Large intestine (tissue), 3 donors: ENCODE results near the gene SMYD5. TPM values are rescaled to one million over a fixed set of nuclear protein-coding genes. Genes with fewer than 3 reads are reported as not detected.
A peak's percentile ranks its signal among the peaks of the same experiment; 100 is the strongest.

Experiments used
- DNase-seq, 2 donors: peaks; one replicate each; pipeline versions ENCODE4 v3.0.0 to v3.0.0-alpha.2; 2013
- H3K27ac ChIP-seq: one replicate; pipeline ENCODE4 v1.5.1; 2013; ENCODE audit warnings: low read length
- H3K27me3 ChIP-seq: 2 replicates; pipeline ENCODE4 v1.6.1; 2013; ENCODE audit warnings: low read length; ENCODE audit not compliant: control insufficient read depth, insufficient read depth
- H3K36me3 ChIP-seq: 2 replicates; pipeline ENCODE4 v1.6.1; 2013; ENCODE audit warnings: low read length; ENCODE audit not compliant: control insufficient read depth, insufficient read depth
- H3K4me1 ChIP-seq: one replicate; pipeline ENCODE4 v1.6.1; 2013; ENCODE audit warnings: low read length; ENCODE audit not compliant: control insufficient read depth, insufficient read depth
- H3K4me3 ChIP-seq: one replicate; pipeline ENCODE4 v1.5.1; 2013; ENCODE audit warnings: low read length
- H3K9me3 ChIP-seq: one replicate; pipeline ENCODE4 v1.6.1; 2013; ENCODE audit warnings: mild to moderate bottlenecking, low read depth, low read length, moderate library complexity; ENCODE audit not compliant: control insufficient read depth
- WGBS: methylation state at CpG from one replicate; pipeline ENCODE4 v1.1.5; 2013; ENCODE audit warnings: low lambda C conversion rate; ENCODE audit not compliant: insufficient coverage; 5-methylcytosine and 5-hydroxymethylcytosine counted together
- polyA plus RNA-seq: library from polyadenylated mRNA; unstranded; fragments of 120-200 nt; gene quantifications from one replicate; pipeline ENCODE4 v1.2.1, GENCODE V29; 2013

Gene SMYD5
- polyA plus RNA-seq, 1 donor: 24.5 TPM

DNA sequence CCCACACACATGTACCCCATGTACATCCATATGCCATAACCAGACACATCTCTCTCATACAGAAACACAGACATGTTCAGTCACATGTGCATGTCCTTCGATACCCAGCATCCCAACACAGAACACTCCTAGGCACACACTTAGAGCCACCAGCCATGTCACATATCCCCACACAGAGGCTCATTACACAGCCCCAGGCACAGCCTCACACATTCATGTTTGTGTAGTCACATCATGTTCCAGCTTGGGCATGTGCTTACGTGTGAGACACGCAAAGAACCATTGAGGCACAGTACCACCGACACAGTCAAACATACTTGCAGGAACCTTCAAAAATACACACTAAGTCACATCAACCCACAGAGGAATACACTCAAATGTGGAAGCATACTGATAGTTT lies 53.0 kb downstream of the SMYD5 start:
- no peak overlapping the region for H3K27ac ChIP-seq
- DNase-seq: no peak
- no CpG with 5 or more reads among the region's 4 CpGs for WGBS
- H3K36me3 ChIP-seq: no peaks in the 10 kb centered on the region
- H3K27me3 ChIP-seq: peaks cover 33% of the 10 kb centered on the region
- peaks cover 8% of the 10 kb centered on the region for H3K9me3 ChIP-seq
- H3K4me3 ChIP-seq: no peak overlapping the region
- peaks cover 7% of the 10 kb centered on the region for H3K4me1 ChIP-seq

DNA sequence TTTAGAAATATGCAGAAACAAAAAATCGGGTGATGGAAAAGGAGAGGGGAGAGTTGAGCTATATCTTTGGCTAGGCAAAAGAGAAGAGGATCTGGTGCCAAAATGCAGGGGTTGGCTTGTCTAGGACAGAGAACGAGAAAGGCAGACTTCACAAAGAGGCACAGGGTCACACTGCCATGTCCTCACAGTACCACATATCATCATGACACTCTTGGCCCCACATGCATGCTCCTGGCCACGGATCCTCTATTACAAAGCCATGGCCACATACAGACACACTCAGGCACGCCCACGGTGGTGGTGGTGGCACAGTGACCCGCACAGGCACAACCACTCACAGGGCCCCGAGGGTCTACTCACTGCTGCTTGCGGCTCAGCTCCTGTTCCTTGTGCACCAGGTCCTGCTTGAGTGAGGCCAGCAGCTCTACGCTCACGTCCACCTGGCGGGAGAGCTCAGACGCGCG lies 54.4 kb downstream of the SMYD5 start:
- Histone ChIP-seq H3K4me3 (peak overlapping the region; percentile 10), H3K9me3 (peaks cover 8% of the 10 kb centered on the region), H3K36me3 (no peaks in the 10 kb centered on the region), H3K4me1 (peaks cover 7% of the 10 kb centered on the region), H3K27ac (no peak overlapping the region), H3K27me3 (peaks cover 33% of the 10 kb centered on the region)
- WGBS: 72% methylated on average over 2 of the region's 14 CpGs
- DNase-seq: no peak

GRCh38 chr2:73268830-73269685 lies 55.0 kb downstream of the SMYD5 start:
- H3K27ac ChIP-seq: no peak overlapping the region
- H3K36me3 ChIP-seq: no peaks in the 10 kb centered on the region
- H3K4me1 ChIP-seq: peaks cover 7% of the 10 kb centered on the region
- peaks cover 33% of the 10 kb centered on the region for H3K27me3 ChIP-seq
- peak; percentile 58 to 70 for DNase-seq
- no CpG with 5 or more reads among the region's 113 CpGs for WGBS
- peak overlapping the region; percentile 10 for H3K4me3 ChIP-seq
- H3K9me3 ChIP-seq: peaks cover 8% of the 10 kb centered on the region

GRCh38 chr2:73269686-73270465 lies 55.8 kb downstream of the SMYD5 start:
- H3K4me3 ChIP-seq: peak overlapping the region; percentile 18

DNA sequence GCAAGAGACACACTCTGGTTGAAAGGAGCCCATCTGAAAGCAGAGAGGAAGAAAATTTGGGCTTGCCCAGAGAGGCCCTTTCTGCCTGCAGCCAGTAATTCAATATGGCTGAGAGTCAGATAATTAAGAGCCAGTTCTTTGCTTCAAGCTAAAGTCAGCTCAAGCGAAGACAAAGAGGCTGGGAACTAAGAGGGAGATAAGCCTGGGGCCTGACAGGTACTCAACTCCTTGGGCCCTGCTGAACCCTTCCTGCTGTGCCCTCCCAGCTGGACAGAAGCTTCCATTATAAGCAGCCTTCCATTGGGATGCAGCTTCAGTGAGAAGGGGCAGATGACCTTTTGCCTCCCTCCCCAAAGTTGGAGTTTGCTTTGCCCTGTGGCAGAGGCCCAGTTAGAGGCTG lies 58.2 kb downstream of the SMYD5 start:
- WGBS: no CpG with 5 or more reads among the region's 1 CpG
- Histone ChIP-seq H3K4me3 (no peak overlapping the region), H3K36me3 (no peaks in the 10 kb centered on the region), H3K27me3 (peaks cover 30% of the 10 kb centered on the region), H3K9me3 (peaks cover 5% of the 10 kb centered on the region), H3K4me1 (peaks cover 7% of the 10 kb centered on the region), H3K27ac (no peak overlapping the region)
- no peak for DNase-seq

More at GRCh38 chr2:73269686-73270465, 55.8 kb downstream of the SMYD5 start:
- Histone ChIP-seq H3K36me3 (no peaks in the 10 kb centered on the region), H3K9me3 (peaks cover 8% of the 10 kb centered on the region), H3K27me3 (peaks cover 33% of the 10 kb centered on the region), H3K4me1 (peaks cover 7% of the 10 kb centered on the region), H3K27ac (no peak overlapping the region)
- no CpG with 5 or more reads among the region's 22 CpGs for WGBS
- no peak for DNase-seq

Other genes starting within 250 kb of the SMYD5 start
- 20.0 TPM for gene SFXN5, start 142.5 kb upstream of the SMYD5 start, polyA plus RNA-seq
- gene RAB11FIP5, start 101.3 kb upstream of the SMYD5 start, polyA plus RNA-seq: 21.4 TPM
- 0.01 TPM for gene NOTO, start 11.7 kb upstream of the SMYD5 start, polyA plus RNA-seq
- 13.5 TPM for gene PRADC1, start 19.0 kb downstream of the SMYD5 start, polyA plus RNA-seq
- gene CCT7, start 20.1 kb downstream of the SMYD5 start, polyA plus RNA-seq: 169 TPM
- gene FBXO41, start 70.2 kb downstream of the SMYD5 start, polyA plus RNA-seq: 2.4 TPM
- 0.04 TPM for gene EGR4, start 79.3 kb downstream of the SMYD5 start, polyA plus RNA-seq
- gene ALMS1, start 171.6 kb downstream of the SMYD5 start, polyA plus RNA-seq: 22.5 TPM